Fibroblast of skin of scalp (primary cell): ENCODE data around the gene HBA1.
"Not testable (repeated sequence)": the region's sequence is repeated elsewhere in the genome, so short reads cannot be mapped to it uniquely, and the experiment has no call there.

Source experiments
- DNase-seq: peaks from one replicate; pipeline ENCODE4 v3.0.0-alpha.2; 2013

Gene HBA1

GRCh38 chr16:176006-176405 lies 474 bp upstream of the HBA1 start:
- DNase-seq = not testable (repeated sequence)

DNA sequence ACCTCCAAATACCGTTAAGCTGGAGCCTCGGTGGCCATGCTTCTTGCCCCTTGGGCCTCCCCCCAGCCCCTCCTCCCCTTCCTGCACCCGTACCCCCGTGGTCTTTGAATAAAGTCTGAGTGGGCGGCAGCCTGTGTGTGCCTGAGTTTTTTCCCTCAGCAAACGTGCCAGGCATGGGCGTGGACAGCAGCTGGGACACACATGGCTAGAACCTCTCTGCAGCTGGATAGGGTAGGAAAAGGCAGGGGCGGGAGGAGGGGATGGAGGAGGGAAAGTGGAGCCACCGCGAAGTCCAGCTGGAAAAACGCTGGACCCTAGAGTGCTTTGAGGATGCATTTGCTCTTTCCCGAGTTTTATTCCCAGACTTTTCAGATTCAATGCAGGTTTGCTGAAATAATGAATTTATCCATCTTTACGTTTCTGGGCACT lies 928 bp downstream of the HBA1 start:
- no peak for DNase-seq

- DNase-seq = no peak
Observed at GRCh38 chr16:177981-178667, 1.6 kb downstream of the HBA1 start.

DNA sequence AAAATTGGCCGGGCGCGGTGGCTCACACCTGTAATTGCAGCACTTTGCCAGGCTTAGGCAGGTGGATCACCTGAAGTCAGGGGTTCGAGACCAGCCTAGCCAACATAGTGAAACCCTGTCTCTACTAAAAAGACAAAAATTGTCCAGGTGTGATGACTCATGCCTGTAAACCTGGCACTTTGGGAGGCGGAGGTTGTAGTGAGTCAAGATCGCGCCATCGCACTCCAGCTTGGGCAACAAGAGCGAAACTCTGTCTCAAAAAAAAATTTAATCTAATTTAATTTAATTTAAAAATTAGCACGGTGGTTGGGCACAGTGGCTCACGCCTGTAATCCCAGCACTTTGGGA lies 2.2 kb downstream of the HBA1 start:
- DNase-seq = no peak

DNA sequence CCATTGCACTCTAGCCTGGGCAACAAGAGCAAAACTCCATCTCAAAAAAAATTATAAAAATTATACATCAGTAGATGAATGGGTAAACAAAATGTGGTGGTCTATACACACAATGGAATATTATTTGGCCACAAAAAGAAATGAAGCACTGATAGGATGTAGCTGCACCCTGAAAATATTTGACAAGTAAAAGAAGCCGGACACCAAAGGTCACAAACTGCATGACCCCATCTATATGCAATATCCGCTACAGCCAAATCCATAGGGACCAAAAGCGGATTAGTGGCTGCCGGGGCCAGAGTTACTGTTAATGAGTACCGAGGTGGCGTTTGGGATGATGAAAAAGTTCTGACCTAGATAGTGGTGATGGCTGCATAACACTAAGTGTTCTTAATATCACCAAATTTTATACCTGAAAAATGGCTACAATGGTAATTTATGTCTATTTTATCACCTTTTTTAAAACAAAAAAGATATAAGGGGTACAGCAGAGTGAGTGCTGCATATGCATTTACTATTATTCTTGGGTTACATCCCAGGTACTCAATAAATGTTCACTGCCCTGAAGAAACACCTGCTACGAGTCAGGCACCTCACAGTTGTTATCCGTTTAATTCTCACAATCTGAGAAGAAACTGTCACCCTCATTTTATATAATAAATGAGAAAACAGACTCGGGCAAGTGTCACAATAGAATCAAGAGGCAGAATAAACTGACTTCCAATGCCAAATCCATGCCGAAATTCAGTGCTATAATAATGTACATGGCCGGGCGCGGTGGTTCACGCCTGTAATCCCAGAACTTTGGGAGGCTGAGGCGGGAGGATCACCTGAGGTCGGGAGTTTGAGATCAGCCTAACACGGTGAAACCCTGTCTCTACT lies 3.0 kb downstream of the HBA1 start:
- DNase-seq = no peak

GRCh38 chr16:180101-180675 lies 3.7 kb downstream of the HBA1 start, which contains the start of gene HBQ1:
TSS of gene HBQ1 (plus strand) at chr16:180459. CDS start at chr16:180487, 28 bp downstream.
- peak; percentile 37 for DNase-seq

GRCh38 chr16:180681-181564 lies 4.4 kb downstream of the HBA1 start:
- peak; percentile 57 for DNase-seq

- DNase-seq = peak; percentile 5
Observed at GRCh38 chr16:181565-182021, 5.1 kb downstream of the HBA1 start.

GRCh38 chr16:183005-183404 lies 6.5 kb downstream of the HBA1 start:
- DNase-seq = no peak

DNA sequence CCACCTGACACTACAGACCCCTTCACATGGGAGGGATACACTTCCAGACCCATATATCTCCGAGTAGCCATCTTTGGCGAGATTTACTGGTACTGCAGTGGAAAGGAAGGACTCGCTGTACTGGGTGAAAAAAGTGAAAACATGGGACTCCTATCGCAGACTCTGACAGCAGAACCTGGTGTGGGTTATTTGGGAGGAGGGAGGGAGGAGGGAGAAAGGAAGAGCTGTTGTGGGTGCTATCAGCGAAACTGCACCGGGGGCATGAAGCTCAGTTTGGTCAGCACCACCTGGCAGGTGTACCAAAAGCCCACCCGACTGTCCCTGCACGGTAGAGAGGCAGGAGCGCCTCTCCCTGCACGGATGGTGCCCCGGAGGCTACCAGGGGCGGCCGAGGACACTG lies 8.7 kb downstream of the HBA1 start:
- no peak for DNase-seq

DNA sequence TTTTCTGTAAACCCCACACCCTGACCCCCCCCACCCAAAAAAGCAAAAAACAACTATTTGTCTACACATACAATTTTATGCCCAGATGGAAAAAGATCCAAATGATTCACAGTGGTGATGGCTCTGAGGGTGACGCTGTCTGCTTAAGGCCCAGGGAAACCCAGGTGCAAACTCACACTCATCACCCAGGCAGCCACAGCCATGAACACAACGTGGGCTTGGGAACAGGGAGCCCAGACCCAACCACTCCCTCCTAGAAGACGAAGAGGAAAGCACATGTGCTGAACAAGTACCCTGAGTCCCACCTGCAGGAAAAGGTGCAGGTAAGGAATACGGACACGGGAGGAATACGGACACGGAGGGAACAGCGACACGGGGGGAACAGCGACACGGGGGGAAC lies 9.2 kb downstream of the HBA1 start:
- no peak for DNase-seq

GRCh38 chr16:187330-187729 lies 10.8 kb downstream of the HBA1 start:
- no peak for DNase-seq

GRCh38 chr16:188674-189073 lies 12.2 kb downstream of the HBA1 start:
- DNase-seq = no peak

DNA sequence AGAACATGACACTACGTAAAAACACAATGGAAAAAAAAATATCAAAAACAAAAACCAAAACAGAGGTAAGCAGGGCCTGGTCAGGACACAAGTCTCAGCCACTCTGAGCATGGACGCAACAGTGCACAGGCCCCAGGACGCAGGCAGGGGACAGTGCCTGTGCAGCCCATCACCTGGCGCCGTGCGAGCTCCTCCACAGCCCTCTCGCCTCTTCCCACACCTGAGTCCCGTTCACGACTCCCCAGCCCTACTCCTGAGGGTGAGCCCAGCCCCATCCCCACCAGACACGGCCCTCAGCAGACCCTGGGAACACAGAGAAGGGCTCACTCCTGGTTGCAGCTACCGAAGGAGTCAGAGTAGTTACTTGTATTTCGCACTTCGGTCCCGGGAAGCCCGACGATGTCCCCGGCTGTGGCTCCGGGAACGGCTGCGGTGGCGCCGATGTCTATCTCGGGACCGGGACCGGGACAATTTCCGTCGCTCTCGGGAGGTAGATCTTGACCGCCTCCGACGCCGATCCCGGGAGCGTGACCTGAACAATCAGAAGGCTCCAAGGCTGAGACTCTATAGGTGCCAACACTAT lies 13.2 kb downstream of the HBA1 start:
- DNase-seq = no peak

- DNase-seq = no peak
Observed at GRCh38 chr16:191831-192230, 15.4 kb downstream of the HBA1 start.

- no peak for DNase-seq
Observed at GRCh38 chr16:192686-193085, 16.2 kb downstream of the HBA1 start.

GRCh38 chr16:193441-193840 lies 17.0 kb downstream of the HBA1 start:
- DNase-seq = no peak

DNA sequence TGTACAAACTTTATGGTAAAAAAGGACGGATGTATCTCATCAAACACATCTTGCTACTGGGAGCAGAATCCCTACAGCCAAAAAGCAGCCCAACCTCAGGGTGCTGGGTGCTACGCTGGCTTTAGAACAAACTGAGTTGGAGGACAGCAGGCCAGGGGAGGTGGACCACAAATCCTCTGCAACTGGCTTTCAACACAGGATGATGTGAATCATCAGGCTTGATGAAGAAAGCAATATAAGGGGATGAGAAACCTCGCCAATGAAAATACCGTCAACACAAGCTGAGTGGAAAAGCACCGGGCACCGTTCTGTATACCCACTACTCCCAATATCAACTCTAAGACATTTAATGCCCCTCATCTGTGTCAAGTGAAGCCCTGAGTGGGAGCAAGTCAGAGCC lies 18.0 kb downstream of the HBA1 start:
- no peak for DNase-seq

- peak; percentile 27 for DNase-seq
Observed at GRCh38 chr16:200388-200787, 23.9 kb downstream of the HBA1 start.

DNA sequence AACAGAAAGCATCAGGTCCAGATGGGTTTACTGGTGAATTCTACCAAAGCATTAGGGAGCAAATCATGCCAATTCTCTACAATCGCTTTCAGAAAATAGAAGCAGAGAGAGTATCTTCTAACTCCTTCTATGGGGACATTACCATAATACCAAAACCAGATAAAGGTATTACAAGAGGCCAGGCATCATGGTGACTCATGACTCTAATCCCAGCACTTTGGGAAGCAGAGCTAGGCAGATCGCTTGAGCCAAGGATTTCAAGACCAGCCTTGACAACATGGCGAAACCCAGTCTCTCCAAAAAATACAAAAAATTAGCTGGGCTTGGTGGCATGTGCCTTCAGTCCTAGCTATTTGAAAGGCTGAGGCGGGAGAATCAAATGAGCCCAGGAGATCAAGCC lies 26.8 kb downstream of the HBA1 start:
- DNase-seq = no peak

DNA sequence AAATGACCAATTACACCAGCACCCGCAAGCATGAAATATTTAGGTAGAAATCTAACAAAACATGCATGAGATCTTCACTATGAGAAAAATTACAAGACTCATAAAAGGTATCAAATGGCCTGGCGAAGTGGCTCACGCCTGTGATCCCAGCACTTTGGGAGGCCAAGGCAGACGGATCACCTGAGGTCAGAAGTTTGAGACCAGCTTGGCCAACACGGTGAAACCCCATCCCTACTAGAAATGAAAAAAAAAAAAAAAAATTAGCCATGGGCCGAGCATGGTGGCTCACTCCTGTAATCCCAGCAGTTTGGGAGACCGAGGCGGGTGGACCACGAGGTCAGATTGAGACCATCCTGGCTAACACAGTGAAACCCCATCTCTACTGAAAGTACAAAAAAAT lies 27.6 kb downstream of the HBA1 start:
- DNase-seq = not testable (repeated sequence)

DNA sequence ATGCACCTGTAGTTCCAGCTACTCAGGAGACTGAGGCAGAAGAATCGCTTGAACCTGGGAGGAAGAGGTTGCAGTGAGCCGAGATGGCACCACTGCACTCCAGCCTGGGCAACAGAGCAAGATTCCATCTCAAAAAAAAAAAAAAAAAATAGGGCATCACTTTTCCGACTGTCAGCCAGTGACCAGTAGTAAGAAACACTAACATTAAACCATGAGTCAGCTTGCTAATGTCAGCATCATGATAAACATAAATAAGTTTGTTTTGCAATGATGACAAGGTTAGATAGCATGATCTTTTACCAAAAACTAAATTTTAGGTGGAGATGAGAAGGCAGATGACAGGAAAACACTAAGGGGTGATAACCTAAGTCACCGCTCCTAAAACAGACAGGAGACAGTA lies 32.9 kb downstream of the HBA1 start:
- not testable (repeated sequence) for DNase-seq
